Activated CD8-positive, alpha-beta memory T cell treated with anti-CD3 and anti-CD28 coated beads for 24 hours (primary cell): ENCODE results near the gene HOMER2.
"Not testable (repeated sequence)": the region's sequence is repeated elsewhere in the genome, so short reads cannot be mapped to it uniquely, and the experiment has no call there.

Source experiments
- DNase-seq: peaks from one replicate; pipeline ENCODE4 v3.0.0-alpha.2; 2020

The HOMER2 gene

GRCh38 chr15:82892573-82892972, 59.9 kb downstream of the HOMER2 start:
- no peak for DNase-seq

- no peak for DNase-seq
These were observed 61.5 kb downstream of the HOMER2 start for GRCh38 chr15:82890995-82891390.

GRCh38 chr15:82890338-82890994, 62.1 kb downstream of the HOMER2 start:
- DNase-seq = no peak

- DNase-seq = no peak
These were observed 70.1 kb downstream of the HOMER2 start for GRCh38 chr15:82882273-82882928.

- DNase-seq = no peak
These were observed 70.8 kb downstream of the HOMER2 start for GRCh38 chr15:82881747-82882146.

- no peak for DNase-seq
These were observed 71.8 kb downstream of the HOMER2 start for GRCh38 chr15:82880704-82881103.

- no peak for DNase-seq
These were observed 74.2 kb downstream of the HOMER2 start for GRCh38 chr15:82878325-82878724.

GRCh38 chr15:82877825-82878224, 74.7 kb downstream of the HOMER2 start:
- DNase-seq = no peak

GRCh38 chr15:82875411-82876003, 77.0 kb downstream of the HOMER2 start:
- DNase-seq = no peak

GRCh38 chr15:82874961-82875360, 77.6 kb downstream of the HOMER2 start:
- no peak for DNase-seq

GRCh38 chr15:82874267-82874666, 78.3 kb downstream of the HOMER2 start:
- no peak for DNase-seq

GRCh38 chr15:82873000-82873680, 79.4 kb downstream of the HOMER2 start:
- DNase-seq = no peak

GRCh38 chr15:82871832-82872484, 80.6 kb downstream of the HOMER2 start:
- peak; percentile 35 for DNase-seq

GRCh38 chr15:82871358-82871757, 81.2 kb downstream of the HOMER2 start:
- peak; percentile 15 for DNase-seq

- peak; percentile 13 for DNase-seq
These were observed 81.7 kb downstream of the HOMER2 start for GRCh38 chr15:82870727-82871320.

GRCh38 chr15:82865981-82866380, 86.5 kb downstream of the HOMER2 start:
- not testable (repeated sequence) for DNase-seq

- not testable (repeated sequence) for DNase-seq
These were observed 86.9 kb downstream of the HOMER2 start for GRCh38 chr15:82865581-82865980.

- no peak for DNase-seq
These were observed 87.6 kb downstream of the HOMER2 start for GRCh38 chr15:82864967-82865366.

- DNase-seq = no peak
These were observed 89.6 kb downstream of the HOMER2 start for GRCh38 chr15:82862886-82863285.

- no peak for DNase-seq
These were observed 93.6 kb downstream of the HOMER2 start for GRCh38 chr15:82858932-82859331.

- peak; percentile 43 for DNase-seq
These were observed 95.9 kb downstream of the HOMER2 start for GRCh38 chr15:82856397-82857170.
